Peyer's patch (tissue), 4 donors: Measurements from ENCODE around the gene HNMT. TPM values are rescaled to one million over a fixed set of nuclear protein-coding genes. Genes with fewer than 3 reads are reported as not detected.

ENCODE experiments used
- DNase-seq, 3 donors: peaks; one replicate each; pipeline ENCODE4 v3.0.0-alpha.2; 2017 to 2019
- H3K27ac ChIP-seq, 4 donors: fragments of 200-600 bp; sonication (generic); one replicate each; pipeline ENCODE4 v1.5.1; 2016 to 2019
- H3K27me3 ChIP-seq, 2 donors: fragments of 200-600 bp; sonication (generic); one replicate each; pipeline ENCODE4 v1.5.1; 2019
- H3K36me3 ChIP-seq, 3 donors: fragments of 200-600 bp; sonication (generic); one replicate each; pipeline ENCODE4 v1.5.1; 2016 to 2019
- H3K4me1 ChIP-seq, 4 donors: fragments of 200-600 bp; sonication (generic); one replicate each; pipeline ENCODE4 v1.5.1; 2016 to 2019
- H3K4me3 ChIP-seq, 4 donors: fragments of 200-600 bp; sonication (generic); 1 replicate in 3 of 4; 2 replicates in 1 of 4; pipeline ENCODE4 v1.5.1; 2016 to 2019; ENCODE audit warnings: mild to moderate bottlenecking in 1 of 4
- H3K9me3 ChIP-seq, 4 donors: fragments of 200-600 bp; sonication (generic); one replicate each; pipeline ENCODE4 v1.5.1; 2016 to 2019; ENCODE audit warnings: mild to moderate bottlenecking in 1 of 4
- CTCF ChIP-seq, 6 experiments: fragments of 450-650 bp in 4 of 6; fragments of 200-600 bp in 2 of 6; sonication (generic) in 1 of 6; IDR thresholded peaks; one replicate each; pipeline ENCODE4 v1.5.1; 2017 to 2019; ENCODE audit warnings: antibody characterized with exemption in 6 of 6, mild to moderate bottlenecking in 3 of 6, moderate library complexity in 1 of 6
- POLR2A ChIP-seq, 2 donors: fragments of 450-650 bp; IDR thresholded peaks; one replicate each; pipeline ENCODE4 v1.5.1; 2017; ENCODE audit warnings: antibody characterized with exemption in 2 of 2, mild to moderate bottlenecking in 2 of 2, moderate library complexity in 2 of 2
- total RNA-seq, 4 donors: library from RNA; depleted of rRNA; stranded (reverse); fragments of >200 nt; gene quantifications; one replicate each; pipeline ENCODE4 v1.1.0, GENCODE V29; 2016

Gene HNMT
- total RNA-seq, 4 donors from 2014 or later: 12.8 to 52.0 (median 26.7) TPM

- no peak for TF ChIP-seq POLR2A (IDR thresholded peaks at IDR 0.05)
- no peak for TF ChIP-seq CTCF (IDR thresholded peaks at IDR 0.05)
- no peak for DNase-seq
- Histone ChIP-seq H3K4me3 (no peak overlapping the region), H3K36me3 (no peaks in the 10 kb centered on the region), H3K27me3 (no peaks in the 10 kb centered on the region), H3K4me1 (no peaks in the 10 kb centered on the region), H3K9me3 (no peaks in the 10 kb centered on the region), H3K27ac (no peak overlapping the region)
These were observed 64.3 kb downstream of the HNMT start for GRCh38 chr2:138028538-138028937.

- TF ChIP-seq POLR2A (IDR thresholded peaks at IDR 0.05) (no peak), CTCF (IDR thresholded peaks at IDR 0.05) (no peak)
- DNase-seq: no peak
- H3K4me3 ChIP-seq: no peak overlapping the region
- H3K27me3 ChIP-seq: no peaks in the 10 kb centered on the region
- no peak overlapping the region for H3K27ac ChIP-seq
- no peaks in the 10 kb centered on the region for H3K4me1 ChIP-seq
- H3K9me3 ChIP-seq: no peaks in the 10 kb centered on the region
- no peaks in the 10 kb centered on the region for H3K36me3 ChIP-seq
These were observed 65.0 kb downstream of the HNMT start for GRCh38 chr2:138029276-138029675.

GRCh38 chr2:138030459-138030858 is 66.2 kb downstream of the HNMT start:
- Histone ChIP-seq H3K27me3 (no peaks in the 10 kb centered on the region), H3K4me3 (no peak overlapping the region), H3K36me3 (no peaks in the 10 kb centered on the region), H3K27ac (no peak overlapping the region), H3K4me1 (no peaks in the 10 kb centered on the region), H3K9me3 (no peaks in the 10 kb centered on the region)
- DNase-seq: no peak
- no peak for TF ChIP-seq POLR2A (IDR thresholded peaks at IDR 0.05)
- no peak for TF ChIP-seq CTCF (IDR thresholded peaks at IDR 0.05)

- Histone ChIP-seq H3K4me1 (no peaks in the 10 kb centered on the region), H3K9me3 (no peaks in the 10 kb centered on the region), H3K4me3 (no peak overlapping the region), H3K27ac (no peak overlapping the region), H3K27me3 (no peaks in the 10 kb centered on the region), H3K36me3 (no peaks in the 10 kb centered on the region)
- TF ChIP-seq POLR2A (IDR thresholded peaks at IDR 0.05) (no peak), CTCF (IDR thresholded peaks at IDR 0.05) (no peak)
- no peak for DNase-seq
These were observed 68.1 kb downstream of the HNMT start for GRCh38 chr2:138032334-138032733.

- no peaks in the 10 kb centered on the region for H3K4me1 ChIP-seq
- TF ChIP-seq POLR2A (IDR thresholded peaks at IDR 0.05): no peak
- no peaks in the 10 kb centered on the region for H3K36me3 ChIP-seq
- H3K9me3 ChIP-seq: no peaks in the 10 kb centered on the region
- no peaks in the 10 kb centered on the region for H3K27me3 ChIP-seq
- no peak for DNase-seq
- no peak overlapping the region for H3K4me3 ChIP-seq
- H3K27ac ChIP-seq: no peak overlapping the region
These were observed 70.3 kb downstream of the HNMT start for GRCh38 chr2:138034536-138034935.

GRCh38 chr2:138035608-138036217 is 71.4 kb downstream of the HNMT start:
- Histone ChIP-seq H3K27ac (no peak overlapping the region), H3K4me3 (no peak overlapping the region), H3K9me3 (no peaks in the 10 kb centered on the region), H3K36me3 (no peaks in the 10 kb centered on the region), H3K4me1 (no peaks in the 10 kb centered on the region), H3K27me3 (no peaks in the 10 kb centered on the region)
- TF ChIP-seq POLR2A (IDR thresholded peaks at IDR 0.05): no peak
- no peak for DNase-seq

- TF ChIP-seq POLR2A (IDR thresholded peaks at IDR 0.05): no peak
- TF ChIP-seq CTCF (IDR thresholded peaks at IDR 0.05): no peak
- no peaks in the 10 kb centered on the region for H3K27me3 ChIP-seq
- no peak overlapping the region for H3K27ac ChIP-seq
- no peaks in the 10 kb centered on the region for H3K36me3 ChIP-seq
- H3K9me3 ChIP-seq: no peaks in the 10 kb centered on the region
- H3K4me1 ChIP-seq: no peaks in the 10 kb centered on the region
- DNase-seq: no peak
- H3K4me3 ChIP-seq: no peak overlapping the region
These were observed 72.2 kb downstream of the HNMT start for GRCh38 chr2:138036522-138036921.
